LHCN-M2 (cell line): ENCODE measurements around the gene RACGAP1. TPM values are rescaled to one million over a fixed set of nuclear protein-coding genes. Genes with fewer than 3 reads are reported as not detected.

ENCODE experiments used
- DNase-seq: peaks from one replicate; pipeline ENCODE4 v3.0.0-alpha.2; 2012; ENCODE audit warnings: low read depth
- polyA plus RNA-seq: library from polyadenylated mRNA; unstranded; fragments of >200 nt; gene quantifications from one replicate; pipeline ENCODE4 v1.2.1, GENCODE V29; 2012; ENCODE audit warnings: missing spikeins
- total RNA-seq: library from RNA; depleted of rRNA; stranded (reverse); fragments of >200 nt; gene quantifications from 2 replicates; pipeline ENCODE4 v1.2.3, GENCODE V29; 2014; rRNA removed

The RACGAP1 gene, protein sequence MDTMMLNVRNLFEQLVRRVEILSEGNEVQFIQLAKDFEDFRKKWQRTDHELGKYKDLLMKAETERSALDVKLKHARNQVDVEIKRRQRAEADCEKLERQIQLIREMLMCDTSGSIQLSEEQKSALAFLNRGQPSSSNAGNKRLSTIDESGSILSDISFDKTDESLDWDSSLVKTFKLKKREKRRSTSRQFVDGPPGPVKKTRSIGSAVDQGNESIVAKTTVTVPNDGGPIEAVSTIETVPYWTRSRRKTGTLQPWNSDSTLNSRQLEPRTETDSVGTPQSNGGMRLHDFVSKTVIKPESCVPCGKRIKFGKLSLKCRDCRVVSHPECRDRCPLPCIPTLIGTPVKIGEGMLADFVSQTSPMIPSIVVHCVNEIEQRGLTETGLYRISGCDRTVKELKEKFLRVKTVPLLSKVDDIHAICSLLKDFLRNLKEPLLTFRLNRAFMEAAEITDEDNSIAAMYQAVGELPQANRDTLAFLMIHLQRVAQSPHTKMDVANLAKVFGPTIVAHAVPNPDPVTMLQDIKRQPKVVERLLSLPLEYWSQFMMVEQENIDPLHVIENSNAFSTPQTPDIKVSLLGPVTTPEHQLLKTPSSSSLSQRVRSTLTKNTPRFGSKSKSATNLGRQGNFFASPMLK
- total RNA-seq, result 167 and 177 TPM in 2 replicates
- 75.2 TPM for polyA plus RNA-seq

DNA sequence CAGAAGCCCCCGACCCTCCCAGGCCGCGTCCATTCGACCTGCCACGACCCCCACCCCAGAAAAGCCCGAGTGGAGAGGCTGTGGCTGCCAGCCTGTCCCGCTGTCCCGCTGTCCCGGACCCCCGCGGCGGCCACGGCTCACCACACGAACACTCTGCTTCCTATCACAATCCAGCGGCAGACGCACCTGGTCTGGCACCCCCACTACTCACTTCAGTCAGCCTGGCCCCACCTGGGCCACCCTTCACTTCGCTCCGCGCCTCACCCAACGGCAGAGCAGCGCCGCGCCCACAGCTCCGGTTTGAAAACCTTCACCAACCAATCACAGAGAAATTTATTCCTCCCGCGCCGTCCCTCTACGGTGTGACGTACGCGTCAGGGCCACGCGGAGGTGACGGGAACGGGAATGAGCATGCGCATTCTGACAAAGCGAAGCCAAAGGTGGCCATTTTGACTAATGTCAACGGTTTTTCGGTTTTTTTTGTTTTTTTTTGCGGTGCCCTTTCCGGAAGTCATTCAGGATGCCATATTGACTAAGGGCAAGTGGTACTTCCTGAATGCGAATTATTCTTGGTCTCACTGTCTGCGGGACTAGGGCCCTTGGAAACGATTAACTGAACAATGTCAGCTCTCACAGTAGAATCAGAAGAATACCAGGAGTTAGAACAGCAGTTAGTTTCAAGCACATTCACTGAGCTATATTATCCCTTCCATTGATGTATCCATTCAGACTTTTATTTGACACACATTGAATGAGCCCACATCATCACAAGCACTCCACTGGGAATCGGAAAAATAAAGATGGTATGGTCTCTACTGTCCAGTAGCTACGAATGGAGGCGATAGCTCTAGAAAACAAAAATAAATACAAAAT lies at the start of gene RACGAP1:
Gene RACGAP1, minus strand, starts transcription at position 308 of the 873 bp plus-strand sequence. CDS start 8,779 bp downstream, outside the sequence.
- peak; percentile 99 for DNase-seq

- no peak for DNase-seq
Observed at GRCh38 chr12:50073712-50074111, 48.4 kb upstream of the RACGAP1 start.

GRCh38 chr12:50073206-50073605 lies 47.9 kb upstream of the RACGAP1 start:
- DNase-seq, result no peak

GRCh38 chr12:50072198-50072907 lies 47.1 kb upstream of the RACGAP1 start:
- no peak for DNase-seq

- DNase-seq, result peak; percentile 79
Observed at GRCh38 chr12:50070314-50071060, 45.2 kb upstream of the RACGAP1 start.

- no peak for DNase-seq
Observed at GRCh38 chr12:50069539-50069938, 44.2 kb upstream of the RACGAP1 start.

- no peak for DNase-seq
Observed at GRCh38 chr12:50069069-50069468, 43.8 kb upstream of the RACGAP1 start.

DNA sequence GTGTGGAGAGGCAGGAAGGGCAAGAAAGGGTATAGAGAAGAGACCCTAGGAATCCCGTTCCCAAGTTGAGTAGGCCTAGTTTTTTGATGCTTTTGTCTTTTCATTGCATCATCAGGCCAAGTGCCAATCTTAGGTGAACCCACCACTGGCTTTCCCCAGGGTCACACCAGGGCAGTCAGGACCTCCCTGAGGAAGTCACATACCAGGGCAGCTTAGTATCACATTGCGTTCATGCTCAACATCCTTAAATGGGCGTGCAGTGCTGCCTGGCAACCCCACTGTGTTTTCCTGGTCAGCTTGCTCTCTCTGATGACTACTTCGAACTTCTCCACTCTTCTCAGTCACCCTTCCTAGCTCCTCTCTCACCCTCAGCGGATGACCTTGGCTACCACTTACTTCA lies 41.1 kb upstream of the RACGAP1 start:
- DNase-seq, result peak; percentile 72

GRCh38 chr12:50065726-50066310 lies 40.5 kb upstream of the RACGAP1 start:
- DNase-seq, result no peak

GRCh38 chr12:50062728-50063460 lies 37.6 kb upstream of the RACGAP1 start:
- DNase-seq, result peak; percentile 36

- DNase-seq, result no peak
Observed at GRCh38 chr12:50061946-50062686, 36.8 kb upstream of the RACGAP1 start.

DNA sequence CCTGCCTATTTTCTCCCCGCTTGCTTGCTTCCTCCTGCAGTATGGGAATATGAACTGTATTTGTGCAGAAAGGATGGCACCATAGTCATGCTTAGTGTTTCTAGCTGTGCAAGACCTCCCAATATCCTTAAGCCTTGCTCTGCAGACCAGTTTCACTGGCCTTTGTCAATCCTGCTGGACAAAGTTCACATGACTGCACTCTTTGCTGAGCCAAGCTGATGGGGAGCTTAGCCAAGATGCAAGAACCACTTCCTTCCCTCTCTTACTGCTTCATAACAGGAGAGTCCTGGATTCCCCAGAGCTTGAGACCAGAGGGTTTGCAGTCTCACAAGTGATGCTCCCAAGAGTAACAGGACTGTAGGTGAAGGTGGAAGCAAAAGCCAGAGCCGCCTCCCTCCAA lies 35.9 kb upstream of the RACGAP1 start:
- no peak for DNase-seq

DNA sequence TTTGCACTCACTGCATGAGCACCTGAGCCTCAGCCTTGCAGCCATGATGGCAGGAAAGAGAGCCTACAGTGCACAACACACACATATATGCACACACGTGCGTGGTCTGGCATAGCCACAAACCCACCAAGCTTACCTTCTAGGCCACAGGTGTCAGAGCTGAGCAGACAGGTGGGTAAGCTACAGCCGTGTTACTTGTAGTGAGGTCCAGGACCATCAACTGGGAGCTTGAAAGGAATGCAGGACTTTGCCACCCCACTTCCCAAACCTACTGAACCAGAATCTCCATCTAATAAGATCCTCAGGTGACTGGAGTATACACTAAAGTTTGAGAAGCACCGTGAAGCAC lies 34.8 kb upstream of the RACGAP1 start:
- no peak for DNase-seq

DNA sequence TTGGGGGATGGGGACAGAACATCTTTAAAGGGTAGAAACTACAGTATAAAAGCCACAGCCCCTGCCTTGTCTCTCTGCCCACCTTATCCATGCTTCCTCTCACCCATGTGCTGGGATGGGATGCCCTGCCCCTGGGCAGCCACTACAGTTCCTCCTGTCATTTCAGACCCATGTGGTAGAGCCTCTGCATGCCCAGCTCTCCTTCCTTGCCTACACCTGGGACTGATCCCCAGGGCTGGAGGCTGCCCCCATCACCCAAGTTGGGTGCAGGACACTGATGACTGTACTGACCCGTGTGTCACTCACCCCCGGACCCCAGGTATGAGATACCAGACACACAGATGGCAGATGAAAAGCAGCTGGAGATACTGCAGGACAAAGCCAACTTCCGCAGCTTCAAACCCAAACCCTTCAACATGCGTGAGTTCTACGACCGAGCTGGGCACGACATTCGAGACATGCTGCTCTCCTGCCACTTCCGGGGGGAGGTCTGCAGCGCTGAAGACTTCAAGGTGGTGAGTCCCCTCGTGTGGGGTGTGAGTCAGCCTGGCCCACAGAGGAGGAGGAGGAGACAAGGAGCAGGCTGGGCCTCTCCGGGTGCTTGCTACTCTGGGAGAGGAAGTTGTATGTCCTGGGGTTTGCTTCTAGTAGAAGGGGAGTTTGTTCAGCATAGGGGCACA lies 34.3 kb upstream of the RACGAP1 start:
- DNase-seq, result no peak

DNA sequence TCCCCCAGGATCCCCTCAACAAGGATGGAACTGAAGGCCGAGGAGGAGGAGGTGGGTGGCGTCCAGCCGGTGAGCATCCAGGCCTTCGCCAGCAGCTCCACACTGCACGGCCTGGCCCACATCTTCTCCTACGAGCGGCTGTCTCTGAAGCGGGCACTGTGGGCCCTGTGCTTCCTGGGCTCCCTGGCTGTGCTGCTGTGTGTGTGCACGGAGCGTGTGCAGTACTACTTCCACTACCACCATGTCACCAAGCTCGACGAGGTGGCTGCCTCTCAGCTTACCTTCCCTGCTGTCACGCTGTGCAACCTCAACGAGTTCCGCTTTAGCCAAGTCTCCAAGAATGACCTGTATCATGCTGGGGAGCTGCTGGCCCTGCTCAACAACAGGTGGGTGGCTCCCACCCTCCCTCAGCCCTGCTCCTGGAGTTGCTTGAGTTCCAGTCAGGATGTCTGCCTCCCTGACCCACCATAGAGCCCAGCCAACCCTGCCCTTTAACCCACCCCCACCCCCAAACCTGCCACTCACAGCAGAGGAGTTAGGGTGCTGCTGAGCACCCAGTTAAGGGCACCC lies 33.5 kb upstream of the RACGAP1 start:
- DNase-seq, result no peak

DNA sequence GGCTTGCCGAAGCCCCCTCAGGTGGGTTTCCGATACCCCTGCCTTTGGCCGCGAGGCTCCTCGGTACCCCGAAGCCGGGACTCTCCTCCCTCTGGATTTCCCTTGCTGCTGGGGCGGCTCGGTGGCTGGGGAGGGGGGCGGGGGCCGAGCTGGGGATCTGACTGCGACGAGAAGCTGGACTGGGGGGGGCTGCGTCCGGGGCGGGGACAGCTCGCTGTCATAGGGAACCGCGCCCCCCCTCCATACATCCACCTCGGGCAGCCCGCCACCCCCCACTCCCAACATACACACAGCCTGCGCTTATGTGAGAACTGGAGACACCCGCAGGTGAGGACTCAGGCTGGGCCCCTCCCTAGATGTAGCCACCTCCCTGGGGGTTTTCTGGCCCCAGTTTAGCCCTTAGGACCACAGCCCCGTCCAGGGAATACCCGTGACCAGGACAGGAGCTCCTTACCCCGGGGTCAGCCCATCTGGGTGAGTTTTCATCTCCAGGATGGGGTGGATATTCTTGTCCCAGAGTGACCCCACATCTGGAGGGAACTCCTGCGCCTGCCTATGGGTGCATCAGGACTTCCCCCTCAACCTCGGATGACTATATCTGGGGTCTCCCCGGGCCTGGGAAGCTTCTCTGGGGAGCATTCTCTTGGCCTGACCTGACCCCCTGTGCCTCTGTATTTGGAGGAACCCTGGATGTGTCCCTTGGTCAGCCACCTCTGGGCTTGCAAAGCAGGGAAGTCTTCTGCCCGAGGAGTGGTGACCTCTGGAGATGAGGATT lies 32.8 kb upstream of the RACGAP1 start:
- no peak for DNase-seq
